OCI-LY3 (cell line): ENCODE measurements around the gene CCDC9B.

Source experiments
- H2AFZ ChIP-seq: fragments of 200-600, 300-600 bp; shearing (Covaris generic); 2 replicates; pipeline ENCODE4 v1.6.0; 2014; ENCODE audit warnings: antibody characterized with exemption, low read depth, low read length
- H3K27ac ChIP-seq: fragments of 200-600, 300-600 bp; sonication (generic); 2 replicates; pipeline ENCODE4 v1.5.1; 2014; ENCODE audit warnings: mild to moderate bottlenecking, low read length, moderate library complexity, mixed read lengths
- H3K27me3 ChIP-seq: fragments of 200-600, 300-600 bp; sonication (generic); 2 replicates; pipeline ENCODE4 v1.6.1; 2014; ENCODE audit warnings: low read depth, low read length, mixed read lengths
- H3K36me3 ChIP-seq: fragments of 200-600, 300-600 bp; sonication (generic); replicated peaks from 2 replicates; pipeline ENCODE3; 2014; ENCODE audit warnings: low read depth, low read length, mixed read lengths
- H3K4me1 ChIP-seq: fragments of 300-600, 200-600 bp; sonication (generic); 2 replicates; pipeline ENCODE4 v1.6.1; 2014; ENCODE audit warnings: low read length, mixed read lengths
- H3K4me2 ChIP-seq: fragments of 200-600, 300-600 bp; sonication (generic); 2 replicates; pipeline ENCODE4 v1.6.1; 2014; ENCODE audit warnings: low read length, mixed read lengths
- H3K4me3 ChIP-seq: fragments of 300-600, 200-600 bp; sonication (generic); 2 replicates; pipeline ENCODE4 v1.5.1; 2014; ENCODE audit warnings: antibody characterized with exemption, mild to moderate bottlenecking, low read length, moderate library complexity
- H3K79me2 ChIP-seq: fragments of 300-600, 200-600 bp; shearing (Covaris generic); 2 replicates; pipeline ENCODE4 v1.6.1; 2014; ENCODE audit warnings: mild to moderate bottlenecking, low read length, mixed read lengths
- H3K9ac ChIP-seq: fragments of 300-600, 200-600 bp; shearing (Covaris generic); 2 replicates; pipeline ENCODE4 v1.6.0; 2014; ENCODE audit warnings: mild to moderate bottlenecking, low read length, moderate library complexity
- H3K9me3 ChIP-seq: fragments of 200-600, 300-600 bp; shearing (Covaris generic); 2 replicates; pipeline ENCODE4 v1.6.1; 2014; ENCODE audit warnings: low read length, mixed read lengths; ENCODE audit not compliant: insufficient read depth
- H4K20me1 ChIP-seq: fragments of 200-600, 300-600 bp; sonication (generic); 2 replicates; pipeline ENCODE4 v1.6.1; 2016; ENCODE audit warnings: low read length, mixed read lengths; ENCODE audit not compliant: insufficient read depth
- CTCF ChIP-seq: fragments of 200-600, 300-600 bp; sonication (generic); IDR thresholded peaks from 2 replicates; pipeline ENCODE4 v1.5.1; 2014; ENCODE audit warnings: antibody characterized with exemption, low read length, low read depth
- EZH2phosphoT487 ChIP-seq: fragments of 200-600 bp; shearing (Covaris generic); IDR thresholded peaks from 2 replicates; pipeline ENCODE4 v1.6.1; 2018; ENCODE audit warnings: antibody characterized with exemption, mixed run types, low read depth

CCDC9B gene

GRCh38 chr15:40335938-40336743 lies 4.6 kb downstream of the CCDC9B start:
- Histone ChIP-seq H2AFZ (peak overlapping the region; percentile 75), H3K9ac (peak overlapping the region; percentile 47), H3K79me2 (no peaks in the 10 kb centered on the region), H3K9me3 (no peaks in the 10 kb centered on the region), H3K4me3 (peak overlapping the region; percentile 76), H3K36me3 (peaks cover 4% of the 10 kb centered on the region), H3K4me2 (peak overlapping the region; percentile 79), H3K27me3 (no peaks in the 10 kb centered on the region), H4K20me1 (no peaks in the 10 kb centered on the region), H3K4me1 (peaks cover 27% of the 10 kb centered on the region), H3K27ac (no peak overlapping the region)
- no peak for TF ChIP-seq EZH2phosphoT487
- no peak for TF ChIP-seq CTCF

GRCh38 chr15:40334941-40335795 lies 5.6 kb downstream of the CCDC9B start:
- H3K36me3 ChIP-seq, result peaks cover 4% of the 10 kb centered on the region
- no peak for TF ChIP-seq CTCF
- TF ChIP-seq EZH2phosphoT487, result no peak
- peaks cover 32% of the 10 kb centered on the region for H3K4me1 ChIP-seq
- H3K27ac ChIP-seq, result no peak overlapping the region
- H3K9me3 ChIP-seq, result no peaks in the 10 kb centered on the region
- H3K79me2 ChIP-seq, result no peaks in the 10 kb centered on the region
- no peak overlapping the region for H3K4me3 ChIP-seq
- H3K4me2 ChIP-seq, result no peak overlapping the region
- no peak overlapping the region for H2AFZ ChIP-seq
- H3K27me3 ChIP-seq, result no peaks in the 10 kb centered on the region
- no peak overlapping the region for H3K9ac ChIP-seq
- H4K20me1 ChIP-seq, result no peaks in the 10 kb centered on the region

GRCh38 chr15:40334541-40334940 lies 6.2 kb downstream of the CCDC9B start:
- peak overlapping the region; percentile 66; the same call in 1 of the 2 replicates for H2AFZ ChIP-seq
- no peak for TF ChIP-seq EZH2phosphoT487
- TF ChIP-seq CTCF, result no peak
- H3K27me3 ChIP-seq, result no peaks in the 10 kb centered on the region
- no peak overlapping the region for H3K9ac ChIP-seq
- no peak overlapping the region for H3K27ac ChIP-seq
- no peaks in the 10 kb centered on the region for H3K79me2 ChIP-seq
- H4K20me1 ChIP-seq, result no peaks in the 10 kb centered on the region
- no peaks in the 10 kb centered on the region for H3K9me3 ChIP-seq
- H3K4me2 ChIP-seq, result no peak overlapping the region
- H3K36me3 ChIP-seq, result peaks cover 6% of the 10 kb centered on the region
- H3K4me3 ChIP-seq, result no peak overlapping the region
- peaks cover 36% of the 10 kb centered on the region for H3K4me1 ChIP-seq
